Jurkat, Clone E6-1 (cell line): ENCODE measurements around the gene SHE.

Experiments used
- DNase-seq: peaks from one replicate; pipeline ENCODE4 v3.0.0-alpha.2; 2011; ENCODE audit warnings: low read depth, low spot score
- H3K4me3 ChIP-seq: 2 replicates; pipeline ENCODE4 v1.5.1; 2011; ENCODE audit warnings: mild to moderate bottlenecking, low read length, control low read depth, moderate library complexity

The SHE gene

GRCh38 chr1:154434346-154435085 is 67.7 kb downstream of the SHE start:
- DNase-seq, result no peak
- H3K4me3 ChIP-seq, result no peak overlapping the region

GRCh38 chr1:154433161-154433764 is 68.9 kb downstream of the SHE start:
- H3K4me3 ChIP-seq, result no peak overlapping the region
- DNase-seq, result no peak

GRCh38 chr1:154431586-154432373 is 70.4 kb downstream of the SHE start:
- no peak overlapping the region for H3K4me3 ChIP-seq
- DNase-seq, result no peak

- no peak for DNase-seq
Measured at GRCh38 chr1:154430903-154431302, 71.3 kb downstream of the SHE start.

GRCh38 chr1:154429841-154430611 is 72.2 kb downstream of the SHE start:
- DNase-seq, result no peak
- no peak overlapping the region for H3K4me3 ChIP-seq

More at GRCh38 chr1:154430903-154431302, 71.3 kb downstream of the SHE start:
- no peak overlapping the region for H3K4me3 ChIP-seq
